Measurements from ENCODE around the gene ABCC5. TPM values are rescaled to one million over a fixed set of nuclear protein-coding genes. Genes with fewer than 3 reads are reported as not detected.
"Not testable (repeated sequence)": the region's sequence is repeated elsewhere in the genome, so short reads cannot be mapped to it uniquely, and the experiment has no call there.

The ABCC5 gene
- total and polyA plus RNA-seq, 2 experiments from 2014 or later = 27.8 to 41.4 TPM

DNA sequence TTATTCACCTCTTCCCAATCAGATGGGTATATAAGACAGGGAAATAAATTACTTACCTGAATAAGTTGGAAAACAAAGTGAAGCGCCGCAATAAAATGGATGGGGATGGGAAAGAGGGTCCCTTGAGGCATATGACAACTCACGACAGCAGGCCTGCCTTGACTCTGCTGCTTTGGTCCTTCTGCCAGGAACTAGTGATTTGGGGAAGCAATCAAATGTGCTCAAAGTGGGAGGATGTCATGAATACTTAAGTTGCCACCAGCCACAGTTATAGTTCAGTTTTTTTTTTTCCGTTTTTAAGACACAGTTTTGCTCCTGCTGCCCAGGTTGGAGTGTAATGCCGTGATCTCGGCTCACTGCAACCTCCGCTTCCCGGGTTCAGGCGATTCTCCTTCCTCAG lies 137.6 kb downstream of the ABCC5 start:
- WGBS (ENCODE audit: low lambda C conversion rate, missing lambda C conversion rate) = 98% methylated on average over 9 of the region's 9 CpGs
- DNase-seq (ENCODE audit: low spot score) = no peak
- no peaks in the 10 kb centered on the region for H3K36me3 ChIP-seq (replicated peaks; ENCODE audit: insufficient read depth, low read depth)
- H3K4me1 ChIP-seq (ENCODE audit: insufficient read depth) = peaks cover 14% of the 10 kb centered on the region
- no peaks in the 10 kb centered on the region for H3K27me3 ChIP-seq
- no peak overlapping the region for H2AFZ ChIP-seq
- H3K4me3 ChIP-seq = no peak overlapping the region
- peaks cover 29% of the 10 kb centered on the region for H4K20me1 ChIP-seq (ENCODE audit: insufficient read depth, poor library complexity, severe bottlenecking)
- no peak overlapping the region for H3K4me2 ChIP-seq
- TF ChIP-seq, protein P1, sequence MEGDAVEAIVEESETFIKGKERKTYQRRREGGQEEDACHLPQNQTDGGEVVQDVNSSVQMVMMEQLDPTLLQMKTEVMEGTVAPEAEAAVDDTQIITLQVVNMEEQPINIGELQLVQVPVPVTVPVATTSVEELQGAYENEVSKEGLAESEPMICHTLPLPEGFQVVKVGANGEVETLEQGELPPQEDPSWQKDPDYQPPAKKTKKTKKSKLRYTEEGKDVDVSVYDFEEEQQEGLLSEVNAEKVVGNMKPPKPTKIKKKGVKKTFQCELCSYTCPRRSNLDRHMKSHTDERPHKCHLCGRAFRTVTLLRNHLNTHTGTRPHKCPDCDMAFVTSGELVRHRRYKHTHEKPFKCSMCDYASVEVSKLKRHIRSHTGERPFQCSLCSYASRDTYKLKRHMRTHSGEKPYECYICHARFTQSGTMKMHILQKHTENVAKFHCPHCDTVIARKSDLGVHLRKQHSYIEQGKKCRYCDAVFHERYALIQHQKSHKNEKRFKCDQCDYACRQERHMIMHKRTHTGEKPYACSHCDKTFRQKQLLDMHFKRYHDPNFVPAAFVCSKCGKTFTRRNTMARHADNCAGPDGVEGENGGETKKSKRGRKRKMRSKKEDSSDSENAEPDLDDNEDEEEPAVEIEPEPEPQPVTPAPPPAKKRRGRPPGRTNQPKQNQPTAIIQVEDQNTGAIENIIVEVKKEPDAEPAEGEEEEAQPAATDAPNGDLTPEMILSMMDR (IDR thresholded peaks at IDR 0.05; ENCODE audit: poor library complexity) = no peak
- TF ChIP-seq EZH2phosphoT487 (IDR thresholded peaks at IDR 0.05; ENCODE audit: low read depth, severe bottlenecking, unreplicated experiment) (no peak), EZH2 (IDR thresholded peaks at IDR 0.05; ENCODE audit: borderline replicate concordance) (no peak)
- no peak overlapping the region for H3K27ac ChIP-seq
- no peaks in the 10 kb centered on the region for H3K9me2 ChIP-seq (replicated peaks; ENCODE audit: insufficient read depth)
- H3K9me3 ChIP-seq (ENCODE audit: low read depth) = no peaks in the 10 kb centered on the region
- peaks cover 94% of the 10 kb centered on the region for H3K79me2 ChIP-seq

DNA sequence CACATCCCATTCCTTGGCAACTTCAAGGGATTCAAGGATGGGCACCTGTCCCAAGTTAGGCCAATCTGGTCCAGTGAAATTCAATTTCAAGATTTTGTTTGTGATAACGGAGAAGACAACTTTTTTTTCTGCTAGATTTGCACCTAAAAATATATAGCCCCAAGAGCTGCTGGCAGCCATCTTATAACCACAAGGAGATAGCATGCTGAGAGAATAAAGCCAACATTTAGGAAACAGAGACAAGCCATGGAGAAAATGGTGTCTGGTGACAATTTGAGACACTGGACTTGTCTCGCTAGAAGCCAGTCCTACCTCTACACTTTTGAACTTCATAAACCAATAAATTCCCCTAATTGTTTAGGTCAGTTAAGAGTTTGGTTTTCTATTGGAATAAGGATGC lies 138.4 kb downstream of the ABCC5 start:
- no peak overlapping the region for H2AFZ ChIP-seq
- no peak overlapping the region for H3K4me3 ChIP-seq
- no peaks in the 10 kb centered on the region for H3K9me3 ChIP-seq (ENCODE audit: low read depth)
- H3K27me3 ChIP-seq = no peaks in the 10 kb centered on the region
- H3K27ac ChIP-seq = no peak overlapping the region
- no peaks in the 10 kb centered on the region for H3K36me3 ChIP-seq (replicated peaks; ENCODE audit: insufficient read depth, low read depth)
- H3K9me2 ChIP-seq (replicated peaks; ENCODE audit: insufficient read depth) = no peaks in the 10 kb centered on the region
- H3K79me2 ChIP-seq = peaks cover 99% of the 10 kb centered on the region
- TF ChIP-seq EZH2 (IDR thresholded peaks at IDR 0.05; ENCODE audit: borderline replicate concordance) (no peak), EZH2phosphoT487 (IDR thresholded peaks at IDR 0.05; ENCODE audit: low read depth, severe bottlenecking, unreplicated experiment) (no peak)
- TF ChIP-seq, protein P1 (IDR thresholded peaks at IDR 0.05; ENCODE audit: poor library complexity) = no peak
- no peak overlapping the region for H3K4me2 ChIP-seq
- WGBS (ENCODE audit: low lambda C conversion rate, missing lambda C conversion rate) = 98% methylated on average over 2 of the region's 2 CpGs
- H3K4me1 ChIP-seq (ENCODE audit: insufficient read depth) = peaks cover 14% of the 10 kb centered on the region
- no peak for DNase-seq (ENCODE audit: low spot score)
- H4K20me1 ChIP-seq (ENCODE audit: insufficient read depth, poor library complexity, severe bottlenecking) = peaks cover 37% of the 10 kb centered on the region

DNA sequence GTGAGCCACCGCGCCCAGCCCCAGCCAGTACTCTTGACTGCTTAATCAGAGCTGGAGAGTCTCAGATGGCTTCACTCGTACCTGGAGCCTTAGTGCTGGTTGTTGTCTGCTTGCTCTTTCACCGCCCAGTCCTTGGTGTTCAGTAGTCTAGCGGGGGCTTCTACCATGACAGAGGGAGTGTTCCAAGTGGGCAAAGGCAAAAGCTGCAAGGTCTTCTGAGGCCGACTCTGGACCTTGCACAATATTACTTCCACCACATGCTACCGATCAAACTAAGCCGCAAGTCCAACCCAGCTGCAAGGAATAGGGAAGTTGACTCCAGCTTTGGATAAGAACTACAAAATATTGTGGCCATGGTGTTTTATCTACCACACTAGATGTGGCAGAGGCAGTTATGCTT lies 139.6 kb downstream of the ABCC5 start:
- H3K4me3 ChIP-seq = no peak overlapping the region
- H3K4me1 ChIP-seq (ENCODE audit: insufficient read depth) = peaks cover 7% of the 10 kb centered on the region
- no peak overlapping the region for H3K4me2 ChIP-seq
- no peaks in the 10 kb centered on the region for H3K36me3 ChIP-seq (replicated peaks; ENCODE audit: insufficient read depth, low read depth)
- TF ChIP-seq EZH2 (IDR thresholded peaks at IDR 0.05; ENCODE audit: borderline replicate concordance) = no peak
- TF ChIP-seq, protein P1 (IDR thresholded peaks at IDR 0.05; ENCODE audit: poor library complexity) = no peak
- no peak for TF ChIP-seq EZH2phosphoT487 (IDR thresholded peaks at IDR 0.05; ENCODE audit: low read depth, severe bottlenecking, unreplicated experiment)
- no peaks in the 10 kb centered on the region for H3K9me3 ChIP-seq (ENCODE audit: low read depth)
- DNase-seq (ENCODE audit: low spot score) = no peak
- H3K27ac ChIP-seq = no peak overlapping the region
- H3K27me3 ChIP-seq = no peaks in the 10 kb centered on the region
- peaks cover 36% of the 10 kb centered on the region for H4K20me1 ChIP-seq (ENCODE audit: insufficient read depth, poor library complexity, severe bottlenecking)
- H3K9me2 ChIP-seq (replicated peaks; ENCODE audit: insufficient read depth) = no peaks in the 10 kb centered on the region
- H3K79me2 ChIP-seq = peaks cover 99% of the 10 kb centered on the region
- WGBS (ENCODE audit: low lambda C conversion rate, missing lambda C conversion rate) = 94% methylated on average over 8 of the region's 8 CpGs
- H2AFZ ChIP-seq = no peak overlapping the region

DNA sequence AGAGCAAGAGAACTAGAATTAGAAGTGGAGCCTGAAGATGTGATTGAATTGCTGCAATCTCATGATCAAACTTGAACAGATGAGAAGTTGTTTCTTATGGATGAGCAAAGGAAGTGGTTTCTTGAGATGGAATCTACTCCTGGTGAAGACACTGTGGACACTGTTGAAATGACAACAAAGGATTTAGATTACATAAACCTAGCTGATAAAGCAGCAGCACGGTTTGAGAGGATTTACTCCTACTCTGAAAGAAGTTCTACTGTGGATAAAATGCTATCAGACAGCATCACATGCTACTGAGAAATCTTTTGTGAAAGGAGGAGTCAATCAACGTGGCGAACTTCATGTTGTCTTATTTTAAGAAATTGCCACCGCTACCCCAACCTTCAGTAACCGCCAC lies 140.5 kb downstream of the ABCC5 start:
- not testable (repeated sequence) for H3K27ac ChIP-seq; H3K9me3 ChIP-seq (ENCODE audit: low read depth); H3K36me3 ChIP-seq (replicated peaks; ENCODE audit: insufficient read depth, low read depth); DNase-seq (ENCODE audit: low spot score); H3K4me3 ChIP-seq; H3K9me2 ChIP-seq (replicated peaks; ENCODE audit: insufficient read depth); H3K4me2 ChIP-seq; H3K27me3 ChIP-seq; H3K4me1 ChIP-seq (ENCODE audit: insufficient read depth); H2AFZ ChIP-seq
- peaks cover 99% of the 10 kb centered on the region for H3K79me2 ChIP-seq
- 74% methylated on average over 5 of the region's 5 CpGs for WGBS (ENCODE audit: low lambda C conversion rate, missing lambda C conversion rate)
- peaks cover 28% of the 10 kb centered on the region for H4K20me1 ChIP-seq (ENCODE audit: insufficient read depth, poor library complexity, severe bottlenecking)

Measured in hepatocyte (in vitro differentiated cells).